ENCODE results near the gene STAMBP.
"Not testable (repeated sequence)": the region's sequence is repeated elsewhere in the genome, so short reads cannot be mapped to it uniquely, and the experiment has no call there.

The STAMBP gene

GRCh38 chr2:73903949-73904613 is 75.3 kb downstream of the STAMBP start:
- not testable (repeated sequence) for FAIRE-seq; DNase-seq (ENCODE audit: insufficient read length, low spot score)

- DNase-seq (ENCODE audit: insufficient read length, low spot score) = no peak
- no peak for FAIRE-seq
Observed at GRCh38 chr2:73904952-73905351, 76.2 kb downstream of the STAMBP start.

GRCh38 chr2:73906847-73907505 is 78.2 kb downstream of the STAMBP start:
- no peak for DNase-seq (ENCODE audit: insufficient read length, low spot score)
- FAIRE-seq = no peak

DNA sequence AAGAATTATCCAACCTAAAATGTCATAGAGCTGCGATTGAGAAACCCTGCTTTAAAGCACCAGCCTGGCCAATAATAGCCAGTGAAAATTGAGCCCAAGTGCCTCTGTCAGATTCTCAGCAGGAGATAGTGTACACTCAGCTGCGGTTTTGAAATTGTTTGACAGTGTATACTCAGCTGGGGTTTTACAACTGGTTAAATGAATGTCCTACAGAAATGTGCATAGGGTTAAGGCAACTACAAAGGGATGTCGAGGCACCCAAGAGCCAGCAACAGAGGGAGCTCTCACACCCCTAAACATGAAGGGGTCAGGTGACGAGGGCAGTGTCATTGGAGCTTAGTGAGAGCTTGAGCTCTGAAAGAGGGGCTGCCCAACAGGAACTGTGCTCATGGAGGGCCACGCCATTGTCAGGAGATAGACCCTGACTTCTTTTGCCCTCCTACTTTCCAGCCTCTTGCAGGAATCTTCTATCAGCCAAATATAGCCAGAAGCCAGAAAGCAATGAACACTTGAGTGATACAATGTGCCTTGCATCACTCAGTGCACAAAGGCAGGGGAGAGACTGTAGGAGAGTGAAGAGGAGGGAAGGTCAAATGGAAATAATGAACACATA is 79.2 kb downstream of the STAMBP start:
- DNase-seq (ENCODE audit: insufficient read length, low spot score) (peak; percentile 26), FAIRE-seq (no peak)

DNA sequence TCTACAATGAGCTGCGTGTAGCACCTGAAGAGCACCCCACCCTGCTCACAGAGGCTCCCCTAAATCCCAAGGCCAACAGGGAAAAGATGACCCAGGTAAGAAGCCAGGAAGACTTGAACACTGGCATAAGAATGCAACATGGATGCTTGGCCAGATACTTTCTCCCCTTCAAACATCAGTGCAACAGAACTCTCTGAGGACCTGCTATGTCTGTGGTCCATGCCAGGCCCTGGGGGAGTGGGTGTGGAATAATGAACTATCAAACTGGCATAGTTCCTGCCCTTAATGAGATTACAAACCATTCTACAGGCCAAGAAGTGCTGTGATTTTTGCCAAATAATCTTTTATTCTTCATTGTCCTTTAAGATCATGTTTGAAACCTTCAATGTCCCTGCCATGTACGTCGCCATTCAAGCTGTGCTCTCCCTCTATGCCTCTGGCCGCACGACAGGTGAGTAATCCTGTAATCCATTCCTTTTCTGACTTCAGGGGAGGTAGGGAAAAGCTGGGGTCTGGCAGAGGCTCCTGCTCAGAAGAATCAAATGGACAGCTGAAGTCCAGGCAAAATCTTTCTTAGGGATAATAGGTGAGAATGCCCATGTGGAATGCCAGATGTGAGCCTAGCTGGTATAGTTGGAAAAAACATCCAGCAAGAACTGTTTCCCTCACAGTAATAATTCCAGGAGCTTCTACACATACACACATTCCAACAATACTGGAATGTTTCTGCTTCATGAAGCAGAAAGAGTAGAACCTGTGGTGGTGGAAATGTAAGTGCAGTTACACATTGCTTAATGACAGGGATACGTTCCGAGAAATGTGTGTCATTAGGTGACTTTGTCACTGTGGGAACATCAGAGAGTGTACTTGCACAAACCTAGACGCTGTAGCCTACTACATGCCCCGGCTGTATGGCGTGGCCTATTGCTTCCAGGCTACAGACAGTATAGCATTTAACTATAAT is 80.2 kb downstream of the STAMBP start:
- FAIRE-seq (no peak), DNase-seq (ENCODE audit: insufficient read length, low spot score) (no peak)

DNA sequence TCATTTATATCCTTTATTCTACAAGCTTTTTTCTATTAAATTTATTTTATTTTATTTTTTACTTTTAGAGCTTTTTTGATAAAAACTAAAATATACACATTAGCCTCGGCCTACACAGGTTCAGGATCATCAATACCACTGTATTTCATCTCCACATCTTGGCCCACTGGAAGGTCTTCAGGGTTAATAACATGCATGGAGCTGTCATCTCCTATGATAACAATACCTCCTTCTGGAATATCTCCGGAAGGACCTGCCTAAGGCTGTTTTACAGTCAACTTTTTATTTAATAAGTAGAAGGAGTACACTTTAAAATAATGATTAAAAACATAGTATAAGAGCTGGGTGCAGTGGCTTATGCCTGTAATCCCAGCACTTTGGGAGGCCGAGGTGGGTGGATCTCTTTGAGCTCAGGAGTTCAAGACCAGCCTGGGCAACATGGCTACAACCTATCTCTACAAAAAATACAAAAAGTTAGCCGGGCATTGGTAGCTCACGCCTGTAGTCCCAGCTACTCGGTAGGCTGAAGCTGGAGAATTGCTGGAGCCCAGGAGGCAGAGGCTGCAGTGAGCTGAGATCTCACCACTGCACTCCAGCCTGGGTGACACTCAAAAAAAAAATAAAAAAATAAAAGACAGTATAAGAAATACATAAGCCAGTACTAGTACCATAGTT is 82.2 kb downstream of the STAMBP start:
- DNase-seq (ENCODE audit: insufficient read length, low spot score) (no peak), FAIRE-seq (no peak)

GRCh38 chr2:73911548-73912208 is 82.9 kb downstream of the STAMBP start:
- FAIRE-seq = no peak
- DNase-seq (ENCODE audit: insufficient read length, low spot score) = no peak

DNA sequence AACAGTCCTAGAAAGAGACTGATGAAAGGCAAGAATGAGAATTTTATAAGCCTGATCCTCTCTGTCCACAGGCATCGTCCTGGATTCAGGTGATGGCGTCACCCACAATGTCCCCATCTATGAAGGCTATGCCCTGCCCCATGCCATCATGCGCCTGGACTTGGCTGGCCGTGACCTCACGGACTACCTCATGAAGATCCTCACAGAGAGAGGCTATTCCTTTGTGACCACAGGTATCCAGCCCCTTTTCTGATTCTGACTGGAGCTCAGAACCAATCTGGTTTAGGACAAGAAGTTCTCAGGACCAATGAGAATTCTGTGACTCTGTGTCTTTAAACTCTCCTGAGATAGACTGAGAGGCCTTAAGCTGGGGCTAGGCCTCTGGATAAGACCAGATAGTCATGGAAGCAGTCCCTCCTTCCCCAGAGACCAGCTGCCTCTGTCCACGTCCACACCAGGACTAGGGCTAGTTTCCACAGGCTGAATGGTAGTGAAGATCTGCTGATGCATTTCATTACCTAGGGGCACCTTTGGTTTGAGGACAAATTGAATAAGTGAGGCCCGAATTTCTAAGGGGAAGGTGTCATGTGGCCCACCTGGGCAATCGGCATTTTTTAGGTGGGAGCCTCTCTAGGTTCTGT is 84.8 kb downstream of the STAMBP start:
- no peak for DNase-seq (ENCODE audit: insufficient read length, low spot score)
- FAIRE-seq = no peak

GRCh38 chr2:73914667-73915066 is 85.9 kb downstream of the STAMBP start:
- DNase-seq (ENCODE audit: insufficient read length, low spot score) (no peak), FAIRE-seq (no peak)

GRCh38 chr2:73915437-73915993 is 86.8 kb downstream of the STAMBP start:
- FAIRE-seq (no peak), DNase-seq (ENCODE audit: insufficient read length, low spot score) (no peak)

GRCh38 chr2:73916666-73917065 is 87.9 kb downstream of the STAMBP start:
- no peak for FAIRE-seq
- no peak for DNase-seq (ENCODE audit: insufficient read length, low spot score)

GRCh38 chr2:73917296-73917695 is 88.5 kb downstream of the STAMBP start:
- FAIRE-seq = no peak
- DNase-seq (ENCODE audit: insufficient read length, low spot score) = no peak

GRCh38 chr2:73917696-73918207 is 89.0 kb downstream of the STAMBP start:
- no peak for DNase-seq (ENCODE audit: insufficient read length, low spot score)
- FAIRE-seq = no peak

GRCh38 chr2:73918856-73919255 is 90.1 kb downstream of the STAMBP start:
- DNase-seq (ENCODE audit: insufficient read length, low spot score) = no peak
- no peak for FAIRE-seq

GRCh38 chr2:73919596-73920228 is 91.0 kb downstream of the STAMBP start:
- peak; percentile 16 for FAIRE-seq

DNA sequence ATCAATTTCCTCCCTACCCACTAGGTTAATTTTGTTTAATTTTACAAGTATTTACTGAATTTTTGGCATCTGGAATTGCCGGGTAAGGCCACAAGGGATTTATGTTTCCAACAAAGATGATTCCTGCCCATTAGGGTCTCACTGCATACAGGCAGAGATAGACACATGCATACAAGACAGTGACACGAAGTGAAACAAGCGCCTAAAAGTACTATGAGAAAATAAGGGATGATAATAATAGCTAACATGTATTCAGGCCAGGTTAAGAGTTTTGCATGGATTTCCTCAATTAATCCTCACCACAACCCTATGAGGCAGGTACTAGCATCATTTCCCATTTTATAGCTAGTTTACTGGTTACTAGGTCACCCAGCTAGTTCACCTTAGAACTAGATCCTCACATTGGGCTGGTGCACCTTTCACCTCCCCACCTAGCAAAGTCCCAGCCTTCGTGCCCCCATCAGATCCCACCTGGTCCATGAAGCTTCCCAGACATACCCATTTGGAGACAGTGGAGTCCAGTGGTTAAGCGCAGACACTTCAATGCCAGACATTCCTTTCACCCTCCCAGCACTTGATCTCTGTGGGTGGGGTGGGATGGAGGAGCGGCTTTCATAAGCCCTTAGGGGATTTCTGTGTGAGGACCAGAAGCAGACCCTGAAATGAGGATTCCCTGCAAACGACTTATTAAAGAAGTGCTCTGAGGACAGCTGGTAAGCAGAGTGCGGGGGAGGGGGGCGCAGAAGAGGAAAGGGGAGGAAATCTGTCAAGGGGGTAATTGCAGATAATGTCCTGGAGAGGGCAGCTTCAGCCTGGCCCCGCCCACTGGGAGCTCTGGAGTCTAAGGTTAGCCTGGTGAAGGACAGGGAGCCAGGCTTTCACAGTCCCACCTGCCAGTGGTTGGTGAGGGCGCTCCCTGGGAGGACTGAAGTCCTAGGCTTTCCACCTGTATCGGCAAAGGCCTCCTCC is 92.1 kb downstream of the STAMBP start:
- no peak for FAIRE-seq
- peak; percentile 32 for DNase-seq (ENCODE audit: insufficient read length, low spot score)

More at GRCh38 chr2:73919596-73920228, 91.0 kb downstream of the STAMBP start:
- no peak for DNase-seq (ENCODE audit: insufficient read length, low spot score)

- FAIRE-seq = no peak
Observed at GRCh38 chr2:73921581-73921980, 92.8 kb downstream of the STAMBP start.

More at GRCh38 chr2:73921581-73921980, 92.8 kb downstream of the STAMBP start:
- DNase-seq (ENCODE audit: insufficient read length, low spot score) = no peak
